IMR-90 (cell line): ENCODE measurements around the gene PYDC2. TPM values are rescaled to one million over a fixed set of nuclear protein-coding genes. Genes with fewer than 3 reads are reported as not detected.

Source experiments
- ATAC-seq: fragments of 200-7000 bp; cut with Tn5 transposase; 2 replicates; pipeline ENCODE4 v1.9.1; 2020; ENCODE audit warnings: low read depth, mild to moderate bottlenecking, moderate library complexity
- BruUV-seq: library from RNA; stranded (reverse); fragments of 400-500 nt; replicated peaks from 2 replicates; lab custom pipeline; 2021; lab: Mats Ljungman, UMichigan
- CTCF ChIA-PET: fragments of 300-600 bp; formaldehyde crosslinking; extraction: SDS; loops from one replicate; lab custom pipeline; 2021; ENCODE audit warnings: antibody characterized with exemption; lab: Yijun Ruan, JAX
- POLR2A ChIA-PET: fragments of 300-600 bp; sonication (Branson Sonifier 250); formaldehyde crosslinking; loops from one replicate; lab custom pipeline; 2022; ENCODE audit warnings: antibody characterized with exemption; ENCODE audit not compliant: unreplicated experiment; lab: Charles Lee
- DNase-seq: peaks from one replicate; pipeline ENCODE4 v3.0.0; 2013
- H2AFZ ChIP-seq: replicated peaks from 2 replicates; pipeline ENCODE3; 2013; ENCODE audit warnings: low read length, mild to moderate bottlenecking; ENCODE audit not compliant: poor library complexity
- H2AK5ac ChIP-seq: 2 replicates; pipeline ENCODE4 v1.6.1; 2013; ENCODE audit warnings: low read depth, low read length, inconsistent platforms
- H2AK9ac ChIP-seq: replicated peaks from 2 replicates; pipeline ENCODE3; 2013; ENCODE audit warnings: mild to moderate bottlenecking, low read depth, low read length, moderate library complexity; ENCODE audit not compliant: poor library complexity
- H2BK120ac ChIP-seq: 2 replicates; pipeline ENCODE4 v1.6.1; 2013; ENCODE audit warnings: low read depth, low read length, inconsistent platforms
- H2BK15ac ChIP-seq: 3 replicates; pipeline ENCODE4 v1.6.1; 2013; ENCODE audit warnings: low read depth, low read length, inconsistent platforms
- H2BK20ac ChIP-seq: 2 replicates; pipeline ENCODE4 v1.6.1; 2013; ENCODE audit warnings: low read depth, mild to moderate bottlenecking, inconsistent platforms, low read length, moderate library complexity
- H2BK5ac ChIP-seq: 2 replicates; pipeline ENCODE4 v1.6.1; 2013; ENCODE audit warnings: mild to moderate bottlenecking, low read depth, low read length, inconsistent platforms; ENCODE audit not compliant: poor library complexity, severe bottlenecking
- H3K14ac ChIP-seq: replicated peaks from 2 replicates; pipeline ENCODE4 v1.6.1; 2013; ENCODE audit warnings: low read depth, low read length, inconsistent platforms
- H3K18ac ChIP-seq: 2 replicates; pipeline ENCODE4 v1.6.1; 2013; ENCODE audit warnings: low read depth, low read length, control low read depth
- H3K23ac ChIP-seq: 2 replicates; pipeline ENCODE4 v1.6.1; 2013; ENCODE audit warnings: low read depth, low read length, inconsistent platforms
- H3K27ac ChIP-seq: 2 replicates; pipeline ENCODE4 v1.5.1; 2013; ENCODE audit warnings: mild to moderate bottlenecking, control low read depth, low read length; ENCODE audit not compliant: insufficient read depth
- H3K27me3 ChIP-seq: 2 replicates; pipeline ENCODE4 v1.6.1; 2013; ENCODE audit warnings: low read length; ENCODE audit not compliant: control insufficient read depth, insufficient read depth
- H3K36me3 ChIP-seq: 2 replicates; pipeline ENCODE4 v1.6.1; 2013; ENCODE audit warnings: low read length, mixed read lengths; ENCODE audit not compliant: control insufficient read depth, insufficient read depth
- H3K4ac ChIP-seq: 2 replicates; pipeline ENCODE4 v1.6.1; 2013; ENCODE audit warnings: low read depth, low read length, inconsistent platforms
- H3K4me1 ChIP-seq: 2 replicates; pipeline ENCODE4 v1.6.1; 2013; ENCODE audit warnings: low read length, mixed read lengths; ENCODE audit not compliant: control insufficient read depth, insufficient read depth
- H3K4me2 ChIP-seq: 2 replicates; pipeline ENCODE4 v1.6.1; 2013; ENCODE audit warnings: low read depth, mild to moderate bottlenecking, control low read depth, low read length, moderate library complexity
- H3K4me3 ChIP-seq: 2 replicates; pipeline ENCODE4 v1.5.1; 2013; ENCODE audit warnings: low read depth, mild to moderate bottlenecking, control low read depth, low read length, moderate library complexity; ENCODE audit not compliant: insufficient read depth
- H3K56ac ChIP-seq: 2 replicates; pipeline ENCODE4 v1.6.1; 2013; ENCODE audit warnings: low read length, inconsistent platforms; ENCODE audit not compliant: insufficient read depth; ENCODE audit errors: extremely low read depth
- H3K79me1 ChIP-seq, 2 experiments: 2 replicates each; pipeline ENCODE4 v1.6.1; 2013; ENCODE audit warnings: low read length in 2 of 2, inconsistent platforms in 1 of 2, low read depth in 1 of 2
- H3K9ac ChIP-seq: 2 replicates; pipeline ENCODE4 v1.6.1; 2013; ENCODE audit warnings: low read depth, low read length, control low read depth
- H3K9me1 ChIP-seq: 2 replicates; pipeline ENCODE4 v1.6.1; 2013; ENCODE audit warnings: low read length, inconsistent platforms; ENCODE audit not compliant: insufficient read depth
- H3K9me3 ChIP-seq: 2 replicates; pipeline ENCODE4 v1.6.1; 2013; ENCODE audit warnings: low read length; ENCODE audit not compliant: control insufficient read depth, insufficient read depth
- H4K20me1 ChIP-seq: 2 replicates; pipeline ENCODE4 v1.6.1; 2013; ENCODE audit warnings: low read length, inconsistent platforms; ENCODE audit not compliant: insufficient read depth
- H4K5ac ChIP-seq: 2 replicates; pipeline ENCODE4 v1.6.1; 2013; ENCODE audit warnings: mild to moderate bottlenecking, low read depth, low read length, control low read depth
- H4K8ac ChIP-seq, 2 experiments: 2 replicates each; pipeline ENCODE4 v1.6.1; 2013; ENCODE audit warnings: low read depth in 2 of 2, low read length in 2 of 2, control low read depth in 1 of 2, inconsistent platforms in 1 of 2
- H4K91ac ChIP-seq: 2 replicates; pipeline ENCODE4 v1.6.1; 2013; ENCODE audit warnings: low read depth, low read length, inconsistent platforms; ENCODE audit not compliant: insufficient read depth
- FOS ChIP-seq: fragments of 150-350 bp; IDR thresholded peaks from 2 replicates; pipeline ENCODE4 v1.6.1; 2016; ENCODE audit warnings: low read depth, low read length
- MAZ ChIP-seq: IDR thresholded peaks from 2 replicates; pipeline ENCODE4 v1.6.1; 2012; ENCODE audit warnings: low read depth, mild to moderate bottlenecking, low read length, improper control_type of control experiment, moderate library complexity, borderline replicate concordance
- POLR2A ChIP-seq: IDR thresholded peaks from 2 replicates; pipeline ENCODE4 v1.6.1; 2012; ENCODE audit warnings: mild to moderate bottlenecking, low read depth, low read length
- RCOR1 ChIP-seq: IDR thresholded peaks from 2 replicates; pipeline ENCODE4 v1.6.1; 2012; ENCODE audit warnings: mild to moderate bottlenecking, low read length, improper control_type of control experiment; ENCODE audit not compliant: insufficient replicate concordance
- WGBS, 2 experiments: methylation state at CpG; one replicate each; pipeline versions ENCODE4 v1.1.5 to v1.1.7; 2013; ENCODE audit warnings: missing lambda C conversion rate in 2 of 2; ENCODE audit not compliant: insufficient read length in 1 of 2; ENCODE audit errors: extremely low coverage in 2 of 2; 5-methylcytosine and 5-hydroxymethylcytosine counted together
- dilution Hi-C: fragments of 300-500 bp; cut with HindIII; formaldehyde crosslinking; loops from one replicate; pipeline ENCODE4 v1.14.3; 2018; ENCODE audit warnings: low sequenced_read_pairs; ENCODE audit not compliant: unreplicated experiment
- in situ Hi-C: fragments of 300-500 bp; cut with MboI; formaldehyde crosslinking; loops from 3 replicates; pipeline ENCODE4 v1.14.3; 2019; ENCODE audit warnings: low sequenced_read_pairs, inconsistent platforms, mixed read lengths
- intact Hi-C: fragments of 100-400 bp; cut with micrococcal nuclease; formaldehyde crosslinking; loops from 2 replicates; pipeline ENCODE4 v1.10.0; 2022
- polyA plus RNA-seq, 3 experiments: library from polyadenylated mRNA; depleted of rRNA; stranded (reverse); fragments of >200 nt; gene quantifications; 2 replicates each; pipeline ENCODE4 v1.2.3, GENCODE V29; 2012; ENCODE audit warnings: low replicate concordance in 1 of 3
- total RNA-seq: library from RNA; depleted of rRNA; stranded (reverse); fragments of >200 nt; gene quantifications from 2 replicates; pipeline ENCODE4 v1.2.3, GENCODE V29; 2012

PYDC2 gene
- total and polyA plus RNA-seq, 2 of the 4 experiments (the other 2 are of a cell fraction) = not detected

DNA sequence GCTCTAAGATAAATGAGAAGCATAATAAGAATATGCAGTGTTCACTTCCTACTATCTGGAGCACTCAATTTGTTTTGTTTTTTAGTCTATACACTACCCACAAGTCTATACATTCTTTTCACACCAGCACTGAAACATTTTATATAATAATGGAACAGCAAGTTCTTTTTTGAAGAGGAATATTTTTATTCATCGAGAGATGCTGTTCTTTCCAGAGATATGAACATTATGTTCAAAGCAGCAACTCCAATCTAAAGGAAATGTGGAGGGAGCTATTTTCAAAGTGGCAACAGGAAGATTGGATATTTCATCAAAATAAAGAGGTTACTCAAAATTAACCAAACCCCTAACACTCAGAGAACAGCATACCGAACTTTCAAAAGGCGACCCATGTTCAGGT lies 16.4 kb upstream of the PYDC2 start:
- Histone ChIP-seq H3K9me3 (no peaks in the 10 kb centered on the region), H3K18ac (no peak overlapping the region), H3K4ac (no peak overlapping the region), H3K4me2 (no peak overlapping the region), H4K8ac (no peak overlapping the region), H2AK9ac (no peak overlapping the region), H2BK15ac (no peak overlapping the region), H4K91ac (no peak overlapping the region), H3K14ac (no peak overlapping the region), H4K20me1 (no peaks in the 10 kb centered on the region), H2BK20ac (no peak overlapping the region), H2AFZ (no peak overlapping the region), H3K4me3 (no peak overlapping the region), H3K9me1 (no peaks in the 10 kb centered on the region), H3K56ac (no peak overlapping the region), H3K23ac (no peak overlapping the region), H2BK5ac (no peak overlapping the region), H4K5ac (no peak overlapping the region), H3K27me3 (no peaks in the 10 kb centered on the region), H3K9ac (no peak overlapping the region), H3K36me3 (no peaks in the 10 kb centered on the region), H2AK5ac (no peak overlapping the region), H2BK120ac (no peak overlapping the region), H3K4me1 (no peaks in the 10 kb centered on the region), H3K27ac (no peak overlapping the region), H3K79me1 (no peaks in the 10 kb centered on the region)
- ChIA-PET POLR2A (no interaction called here), CTCF (no interaction called here)
- DNase-seq = no peak
- intact Hi-C loops = no loop called here
- no peak for TF ChIP-seq FOS
- no peak for TF ChIP-seq POLR2A
- TF ChIP-seq RCOR1 = no peak
- TF ChIP-seq MAZ = no peak
- no peak for ATAC-seq
- no TSS peak for BruUV-seq
- no CpG with 5 or more reads among the region's 3 CpGs for WGBS, 2 experiments
- dilution Hi-C loops = no loop called here
- in situ Hi-C loops = no loop called here
